ENCODE data around the gene WDR46.

Gene WDR46

GRCh38 chr6:33280539-33280938 is 8.5 kb downstream of the WDR46 start:
- no peak for DNase-seq (ENCODE audit: insufficient read length, low spot score)
- FAIRE-seq = no peak
- TF ChIP-seq, protein P1, sequence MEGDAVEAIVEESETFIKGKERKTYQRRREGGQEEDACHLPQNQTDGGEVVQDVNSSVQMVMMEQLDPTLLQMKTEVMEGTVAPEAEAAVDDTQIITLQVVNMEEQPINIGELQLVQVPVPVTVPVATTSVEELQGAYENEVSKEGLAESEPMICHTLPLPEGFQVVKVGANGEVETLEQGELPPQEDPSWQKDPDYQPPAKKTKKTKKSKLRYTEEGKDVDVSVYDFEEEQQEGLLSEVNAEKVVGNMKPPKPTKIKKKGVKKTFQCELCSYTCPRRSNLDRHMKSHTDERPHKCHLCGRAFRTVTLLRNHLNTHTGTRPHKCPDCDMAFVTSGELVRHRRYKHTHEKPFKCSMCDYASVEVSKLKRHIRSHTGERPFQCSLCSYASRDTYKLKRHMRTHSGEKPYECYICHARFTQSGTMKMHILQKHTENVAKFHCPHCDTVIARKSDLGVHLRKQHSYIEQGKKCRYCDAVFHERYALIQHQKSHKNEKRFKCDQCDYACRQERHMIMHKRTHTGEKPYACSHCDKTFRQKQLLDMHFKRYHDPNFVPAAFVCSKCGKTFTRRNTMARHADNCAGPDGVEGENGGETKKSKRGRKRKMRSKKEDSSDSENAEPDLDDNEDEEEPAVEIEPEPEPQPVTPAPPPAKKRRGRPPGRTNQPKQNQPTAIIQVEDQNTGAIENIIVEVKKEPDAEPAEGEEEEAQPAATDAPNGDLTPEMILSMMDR (IDR thresholded peaks at IDR 0.05; ENCODE audit: insufficient read depth, missing control alignments) = no peak

DNA sequence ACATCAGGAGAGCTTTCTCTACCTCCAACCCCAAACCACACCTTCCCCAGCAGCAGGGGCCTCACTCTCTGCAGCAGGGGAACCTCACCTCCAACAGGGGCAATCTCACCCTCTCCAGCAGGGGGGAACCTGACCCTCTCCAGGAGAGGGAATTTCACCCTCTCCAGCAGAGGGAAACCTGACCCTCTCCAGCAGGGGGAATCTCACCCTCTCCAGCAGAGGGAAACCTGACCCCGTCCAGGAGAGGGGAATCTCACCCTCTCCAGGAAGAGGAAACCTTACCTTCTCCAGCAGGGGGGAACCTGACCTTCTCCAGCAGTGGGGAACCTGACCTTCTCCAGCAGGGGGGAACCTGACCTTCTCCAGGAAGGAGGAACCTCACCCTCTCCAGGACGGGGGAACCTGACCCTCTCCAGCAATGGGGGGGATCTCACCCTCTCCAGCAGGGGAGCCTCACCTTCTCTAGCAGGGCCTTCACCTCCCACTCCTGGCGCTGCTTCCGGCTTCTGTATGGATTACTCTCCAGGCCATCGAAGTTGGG is 9.0 kb downstream of the WDR46 start:
- DNase-seq (ENCODE audit: insufficient read length, low spot score) = no peak
- TF ChIP-seq, protein P1 (IDR thresholded peaks at IDR 0.05; ENCODE audit: insufficient read depth, missing control alignments) = peak; percentile 56
- FAIRE-seq = no peak

DNA sequence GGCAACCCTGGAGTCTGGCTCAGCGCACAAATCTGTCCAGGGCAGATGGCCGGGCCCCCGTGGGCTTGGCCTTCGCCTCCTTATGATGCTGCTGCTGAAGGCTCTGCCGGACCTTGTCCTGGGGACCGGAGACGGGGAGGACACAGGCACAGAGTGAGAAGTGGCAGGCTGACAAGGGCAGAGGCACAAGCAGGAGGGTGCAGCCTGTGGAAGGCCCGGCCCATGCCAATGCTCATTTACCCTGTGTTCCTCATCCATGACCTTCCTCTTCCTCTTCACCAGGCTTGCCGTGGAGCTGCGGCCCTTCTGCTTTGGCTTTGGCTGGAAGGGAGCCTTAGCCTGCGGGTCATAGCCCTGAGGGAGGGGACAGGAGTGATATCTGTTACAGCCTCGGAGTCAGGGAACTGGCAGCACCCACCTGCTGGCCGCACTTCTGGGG is 9.8 kb downstream of the WDR46 start:
- TF ChIP-seq, protein P1 (IDR thresholded peaks at IDR 0.05; ENCODE audit: insufficient read depth, missing control alignments) = no peak
- FAIRE-seq (no peak), DNase-seq (ENCODE audit: insufficient read length, low spot score) (no peak)

- TF ChIP-seq, protein P1 (IDR thresholded peaks at IDR 0.05; ENCODE audit: insufficient read depth, missing control alignments) = no peak
- FAIRE-seq = no peak
Measured at GRCh38 chr6:33278810-33279209, 10.2 kb downstream of the WDR46 start.

DNA sequence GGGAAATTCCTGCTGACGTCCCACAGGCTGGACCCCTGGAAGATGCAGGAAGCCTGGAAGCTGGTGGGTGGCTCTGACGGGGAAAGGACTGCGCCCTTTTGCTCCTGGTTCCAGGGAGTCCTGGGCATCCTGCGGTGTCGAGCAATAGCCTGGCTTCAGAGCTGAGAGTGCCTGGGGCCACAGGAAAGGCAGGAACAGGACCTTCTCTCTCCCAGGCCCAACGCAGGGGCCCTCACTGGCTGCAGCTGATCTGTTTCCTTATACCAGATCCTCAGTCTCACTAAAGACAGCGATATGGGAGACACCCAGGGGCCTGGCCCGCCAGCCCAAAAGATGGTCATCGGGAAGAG is 10.7 kb downstream of the WDR46 start:
- no peak for FAIRE-seq

More at GRCh38 chr6:33278810-33279209, 10.2 kb downstream of the WDR46 start:
- DNase-seq (ENCODE audit: insufficient read length, low spot score) = no peak

GRCh38 chr6:33277663-33278391 is 11.2 kb downstream of the WDR46 start:
- TF ChIP-seq, protein P1 (IDR thresholded peaks at IDR 0.05; ENCODE audit: insufficient read depth, missing control alignments) = no peak
- FAIRE-seq = no peak
- no peak for DNase-seq (ENCODE audit: insufficient read length, low spot score)

More for the DNA sequence above, 10.7 kb downstream of the WDR46 start:
- DNase-seq (ENCODE audit: insufficient read length, low spot score) = no peak
- TF ChIP-seq, protein P1 (IDR thresholded peaks at IDR 0.05; ENCODE audit: insufficient read depth, missing control alignments) = no peak

Measured in D721Med (cell line).